Measurements from ENCODE around the gene XCL2.
"Not testable (repeated sequence)": the region's sequence is repeated elsewhere in the genome, so short reads cannot be mapped to it uniquely, and the experiment has no call there.

XCL2 gene

DNA sequence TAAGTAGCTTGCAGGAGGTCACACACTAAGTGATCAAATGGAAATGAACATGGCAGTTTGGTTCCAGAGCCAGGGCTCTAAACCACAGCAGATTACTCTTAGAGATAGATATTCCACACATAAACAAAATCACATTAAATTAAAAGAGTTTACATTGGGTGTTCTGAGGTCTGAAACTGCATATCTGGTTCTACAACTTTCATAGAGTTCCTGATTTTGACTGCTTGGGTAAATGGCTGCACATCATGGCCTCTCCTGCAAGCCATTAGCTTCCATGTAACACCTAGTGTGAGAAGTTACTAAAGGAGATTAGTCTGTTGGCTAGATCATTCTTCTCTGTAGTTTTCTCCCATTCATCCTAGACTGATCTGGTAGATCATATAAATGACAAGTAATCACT lies 12.8 kb upstream of the XCL2 start:
- no peak for DNase-seq (ENCODE audit: low spot score)

DNA sequence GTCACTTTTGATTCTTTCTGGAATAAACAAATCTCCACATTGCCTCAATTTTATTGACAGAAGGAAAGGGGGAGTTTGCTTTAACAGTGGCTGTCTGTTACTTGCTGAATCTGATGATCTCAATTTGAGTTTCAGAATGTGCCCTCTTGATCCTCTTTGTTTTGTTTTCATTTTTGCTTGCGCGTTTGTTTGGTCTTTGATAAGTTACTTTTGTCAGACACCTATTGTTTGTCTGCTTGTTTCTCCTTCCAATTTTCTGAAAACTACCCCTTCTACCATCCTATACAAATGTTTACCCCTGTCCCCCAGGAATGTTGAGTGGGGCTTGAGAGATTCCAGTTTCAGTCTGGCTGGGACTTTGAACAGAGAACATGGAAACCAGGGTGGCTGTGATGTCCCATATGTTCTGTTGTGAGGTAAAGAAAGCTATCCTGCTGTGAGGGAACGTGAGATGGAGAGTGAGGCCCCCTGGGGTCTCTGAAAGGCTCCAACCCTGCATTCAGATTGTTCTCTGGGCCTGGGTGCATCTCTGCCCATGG lies 11.8 kb upstream of the XCL2 start:
- DNase-seq (ENCODE audit: low spot score), result no peak

- no peak for DNase-seq (ENCODE audit: low spot score)
Observed at GRCh38 chr1:168554603-168555483, 11.0 kb upstream of the XCL2 start.

GRCh38 chr1:168553680-168554553 lies 10.1 kb upstream of the XCL2 start:
- no peak for DNase-seq (ENCODE audit: low spot score)

DNA sequence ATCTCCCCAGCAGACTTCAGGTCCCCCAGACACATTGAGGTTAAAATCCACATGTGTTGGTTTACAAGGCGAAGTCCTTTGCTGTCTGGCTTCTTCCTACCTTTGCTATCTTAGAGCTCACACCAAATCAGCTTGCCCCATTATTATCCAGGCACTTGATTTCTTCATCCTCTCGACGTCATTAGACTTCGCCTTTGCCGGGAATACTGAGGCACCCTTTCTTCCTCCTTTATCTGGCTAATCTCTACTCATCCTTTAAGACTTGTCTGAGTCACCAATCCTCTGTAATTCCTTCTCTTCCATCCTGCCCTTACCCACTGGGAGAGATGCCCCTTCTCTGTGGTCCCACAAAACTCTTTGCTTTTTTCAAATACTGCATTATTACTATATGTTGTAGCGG lies 9.2 kb upstream of the XCL2 start:
- no peak for DNase-seq (ENCODE audit: low spot score)

GRCh38 chr1:168551688-168552087 lies 7.9 kb upstream of the XCL2 start:
- DNase-seq (ENCODE audit: low spot score), result no peak

DNA sequence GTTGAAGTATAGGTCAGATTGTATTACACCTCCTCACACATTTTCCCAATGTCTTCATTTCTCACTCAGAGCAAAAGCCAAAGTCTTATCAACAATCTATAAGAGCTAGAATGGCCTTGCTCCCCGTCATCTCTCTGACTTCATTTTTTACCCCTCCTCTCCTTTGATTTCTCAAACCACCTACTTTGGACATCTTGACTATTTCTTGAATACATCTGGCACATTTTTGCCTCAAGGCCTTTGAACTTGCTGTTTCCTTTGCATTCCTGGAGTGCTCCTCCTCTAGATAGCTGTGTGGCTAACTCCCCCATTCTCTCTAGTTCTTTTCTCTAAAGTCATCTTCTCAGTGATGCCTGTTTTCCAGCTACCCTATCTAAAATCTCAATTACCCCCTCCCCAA lies 7.2 kb upstream of the XCL2 start:
- no peak for DNase-seq (ENCODE audit: low spot score)

DNA sequence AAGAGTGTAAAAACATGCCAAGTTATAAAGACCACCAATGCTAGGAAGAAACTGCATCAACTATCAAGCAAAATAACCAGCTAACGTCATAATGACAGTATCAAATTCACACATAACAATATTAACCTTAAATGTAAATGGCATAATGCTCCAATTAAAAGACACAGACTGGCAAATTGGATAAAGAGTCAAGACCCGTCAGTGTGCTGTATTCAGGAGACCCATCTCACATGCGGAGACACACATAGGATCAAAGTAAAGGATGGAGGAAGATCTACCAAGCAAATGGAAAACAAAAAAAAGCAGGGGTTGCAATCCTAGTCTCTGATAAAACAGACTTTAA lies 2.7 kb upstream of the XCL2 start:
- DNase-seq (ENCODE audit: low spot score), result not testable (repeated sequence)

- not testable (repeated sequence) for DNase-seq (ENCODE audit: low spot score)
Observed at GRCh38 chr1:168545678-168546552, 2.1 kb upstream of the XCL2 start.

DNA sequence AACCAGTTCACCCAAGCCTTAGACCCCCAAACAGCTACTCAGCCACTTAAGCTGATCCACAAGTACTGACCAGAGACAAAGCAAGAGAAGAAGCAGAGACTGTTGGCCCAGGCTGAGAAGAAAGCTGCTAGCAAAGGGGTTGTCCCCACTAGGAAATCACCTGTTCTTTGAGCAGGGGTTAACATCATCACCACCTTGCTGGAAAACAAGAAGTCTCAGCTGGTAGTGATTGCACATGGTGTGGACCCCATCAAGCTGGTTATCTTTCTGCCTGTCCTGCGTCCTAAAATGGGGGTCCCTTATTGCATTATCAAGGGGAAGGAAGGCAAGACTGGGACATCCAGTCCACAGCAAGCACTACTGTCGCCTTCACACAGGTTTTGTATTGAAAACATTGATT lies 819 bp downstream of the XCL2 start:
- DNase-seq (ENCODE audit: low spot score), result not testable (repeated sequence)

GRCh38 chr1:168540798-168541197 lies 3.0 kb downstream of the XCL2 start:
- not testable (repeated sequence) for DNase-seq (ENCODE audit: low spot score)

- no peak for DNase-seq (ENCODE audit: low spot score)
Observed at GRCh38 chr1:168535536-168535935, 8.3 kb downstream of the XCL2 start.

- no peak for DNase-seq (ENCODE audit: low spot score)
Observed at GRCh38 chr1:168531615-168532345, 12.0 kb downstream of the XCL2 start.

DNA sequence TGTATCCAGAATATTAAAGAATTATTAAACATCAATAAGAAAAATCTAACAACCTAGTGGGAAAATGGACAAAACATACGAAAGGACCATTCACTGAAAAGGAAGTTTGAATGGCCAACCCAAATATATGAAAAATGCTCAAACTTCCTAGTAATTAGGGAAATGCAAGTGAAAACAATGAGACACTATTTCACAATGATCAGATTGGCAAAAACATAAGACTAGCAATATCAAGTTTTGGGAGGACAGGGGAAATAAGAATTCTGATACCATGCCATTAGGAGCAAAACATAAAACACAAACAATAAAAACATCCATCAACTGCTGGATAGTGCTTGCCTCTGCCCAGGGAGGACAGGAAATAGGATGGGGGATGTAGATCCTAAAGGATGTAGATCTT lies 14.3 kb downstream of the XCL2 start:
- DNase-seq (ENCODE audit: low spot score), result no peak

DNA sequence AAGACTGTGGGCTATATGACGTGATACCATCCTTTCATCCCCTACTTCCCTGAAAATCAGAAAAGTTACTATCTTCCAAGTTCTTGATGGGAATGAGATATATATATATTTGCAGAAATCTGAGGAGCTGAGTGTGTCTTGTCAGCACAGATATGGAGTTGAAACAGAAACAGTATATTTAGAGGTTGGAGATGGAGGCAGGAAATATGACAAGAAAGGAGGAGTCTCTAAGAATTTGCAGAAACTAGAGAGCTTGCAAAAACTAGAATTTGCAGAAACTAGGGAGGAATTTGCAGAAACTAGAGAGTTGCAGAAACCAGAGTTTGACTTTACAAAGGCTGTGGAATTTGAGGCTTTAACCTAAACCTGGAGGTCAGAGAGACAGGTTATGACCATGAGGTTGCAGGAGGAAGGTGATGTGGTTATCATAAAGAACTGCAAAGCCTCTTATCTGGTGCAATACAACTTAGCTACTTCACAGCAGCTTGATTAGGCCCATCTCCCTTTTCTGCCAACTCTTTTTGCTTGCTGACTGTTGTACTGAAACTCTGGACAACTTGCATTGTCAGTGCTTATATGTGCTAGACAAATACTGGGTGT lies 22.3 kb downstream of the XCL2 start:
- no peak for DNase-seq (ENCODE audit: low spot score)

DNA sequence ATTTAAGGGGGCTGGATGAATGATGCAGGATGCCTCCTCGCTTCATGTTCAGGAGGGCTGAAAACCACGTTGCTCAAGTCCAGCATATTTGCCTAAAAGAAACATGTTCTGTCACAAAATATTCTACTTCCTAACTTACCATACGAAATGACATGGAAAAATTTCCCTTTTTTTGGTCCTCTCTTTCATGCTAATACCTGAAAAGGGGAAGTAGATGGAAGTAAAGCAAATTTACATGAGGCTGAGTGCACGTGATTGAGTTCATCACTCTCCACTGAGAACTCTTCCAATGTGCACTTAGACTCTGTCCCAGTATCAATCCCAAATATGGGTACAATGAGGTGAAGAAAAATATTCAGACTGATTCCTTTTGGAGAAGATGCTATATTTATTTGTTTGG lies 23.0 kb downstream of the XCL2 start:
- DNase-seq (ENCODE audit: low spot score), result no peak

GRCh38 chr1:168520052-168520751 lies 23.6 kb downstream of the XCL2 start:
- no peak for DNase-seq (ENCODE audit: low spot score)

DNA sequence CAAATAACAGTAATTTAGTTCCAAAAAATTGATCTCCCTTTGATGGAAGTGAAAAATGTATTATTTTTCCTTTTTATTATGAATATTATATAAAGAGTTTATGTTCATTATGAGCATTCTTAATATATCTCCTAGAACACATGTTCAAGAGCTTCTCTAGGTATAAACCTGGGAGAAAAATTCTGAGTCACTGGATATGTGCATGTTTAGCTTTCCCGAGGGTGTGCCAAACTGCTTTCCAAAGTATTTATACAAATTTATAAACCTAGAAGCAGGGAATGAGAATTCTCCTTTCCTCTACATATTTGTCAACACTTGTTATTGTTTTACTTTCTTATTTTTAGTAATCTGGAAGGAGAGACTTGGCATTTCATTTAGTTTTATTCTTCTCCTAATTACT lies 25.0 kb downstream of the XCL2 start:
- DNase-seq (ENCODE audit: low spot score), result no peak

GRCh38 chr1:168518201-168518689 lies 25.6 kb downstream of the XCL2 start:
- no peak for DNase-seq (ENCODE audit: low spot score)

DNA sequence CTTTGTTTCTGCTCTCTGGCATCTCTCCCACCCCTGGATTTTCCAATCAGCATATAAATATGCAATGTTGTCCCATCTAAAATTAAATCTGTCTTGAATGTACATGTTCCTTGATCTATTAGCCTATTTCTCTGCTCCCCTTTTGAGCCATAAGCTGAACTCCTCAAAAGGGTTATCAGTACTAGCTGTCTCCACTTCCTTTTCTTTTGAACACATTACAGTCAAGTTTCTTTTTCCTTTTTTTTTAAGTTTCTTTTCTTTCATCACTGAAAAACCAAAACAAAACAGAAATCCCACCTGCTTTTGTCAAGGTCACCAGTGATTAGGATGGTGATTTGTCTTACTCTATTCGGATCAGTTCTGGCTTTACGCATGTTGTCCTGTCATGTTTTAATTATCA lies 29.3 kb downstream of the XCL2 start:
- no peak for DNase-seq (ENCODE audit: low spot score)
